Activated naive CD4-positive, alpha-beta T cell treated with anti-CD3 and anti-CD28 coated beads, Interleukin-2, amount 10 ng/mL, durations not matched to agents 7 days and 5 days (primary cell): ENCODE measurements around the gene FNDC10.

Experiments
- CTCF ChIA-PET: fragments of 350-600 bp; sonication (Branson Sonifier 250); formaldehyde crosslinking; loops from one replicate; lab custom pipeline; 2021; ENCODE audit warnings: antibody characterized with exemption; lab: Charles Lee
- DNase-seq: peaks from one replicate; pipeline ENCODE4 v3.0.0-alpha.2; 2020
- H3K27ac Mint-ChIP-seq: one replicate; pipeline ENCODE4 v1.8.0; 2021; ENCODE audit warnings: mild to moderate bottlenecking, moderate library complexity, mixed read lengths
- H3K27me3 Mint-ChIP-seq: one replicate; pipeline ENCODE4 v1.8.0; 2021; ENCODE audit warnings: mild to moderate bottlenecking, mixed read lengths
- H3K36me3 Mint-ChIP-seq: one replicate; pipeline ENCODE4 v1.8.0; 2021; ENCODE audit warnings: mixed read lengths
- H3K4me1 Mint-ChIP-seq: one replicate; pipeline ENCODE4 v1.8.0; 2021; ENCODE audit warnings: mixed read lengths
- H3K4me3 Mint-ChIP-seq: one replicate; pipeline ENCODE4 v1.8.0; 2021; ENCODE audit warnings: mild to moderate bottlenecking, moderate library complexity, mixed read lengths
- H3K9me3 Mint-ChIP-seq: one replicate; pipeline ENCODE4 v1.8.0; 2021; ENCODE audit warnings: mixed read lengths

The FNDC10 gene

DNA sequence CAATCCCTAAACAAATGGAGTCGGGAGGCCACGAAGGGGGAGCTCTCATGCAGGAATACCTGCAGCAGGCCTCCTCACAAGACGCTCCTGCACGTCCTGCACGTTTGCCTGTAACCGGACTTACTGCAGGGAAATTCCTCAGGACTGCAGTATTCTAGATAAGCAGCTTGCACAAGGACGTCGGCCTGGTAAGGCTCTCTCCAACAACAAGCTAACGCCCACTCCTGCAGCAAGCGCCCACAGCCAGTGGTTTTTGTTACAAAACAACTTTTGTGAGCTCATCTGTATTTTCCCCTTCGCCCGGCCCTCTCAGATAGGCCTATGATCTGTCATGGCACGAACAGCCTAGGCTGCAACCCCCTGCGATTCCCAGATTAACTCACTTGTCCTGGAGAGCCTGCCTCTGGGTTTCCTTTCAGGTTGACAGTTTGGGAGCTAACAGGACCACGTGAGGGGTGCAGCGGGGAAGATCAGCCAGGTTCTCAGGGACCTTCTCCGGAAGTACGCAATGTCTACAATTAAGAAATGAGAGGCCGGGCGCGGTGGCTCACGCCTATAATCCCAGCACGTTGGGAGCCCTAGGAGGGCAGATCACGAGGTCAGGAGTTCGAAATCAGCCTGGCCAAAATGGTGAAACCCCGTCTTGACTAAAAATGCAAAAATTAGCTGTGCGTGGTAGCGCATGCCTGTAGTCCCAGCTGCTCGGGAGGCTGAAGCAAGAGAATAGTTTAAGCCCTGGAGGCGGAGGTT is 14.4 kb upstream of the FNDC10 start:
- peak overlapping the region; percentile 98 for H3K27ac Mint-ChIP-seq
- H3K4me1 Mint-ChIP-seq: peaks cover 35% of the 10 kb centered on the region
- H3K9me3 Mint-ChIP-seq: no peaks in the 10 kb centered on the region
- DNase-seq: peak; percentile 68
- peak overlapping the region; percentile 87 for H3K4me3 Mint-ChIP-seq
- no peaks in the 10 kb centered on the region for H3K27me3 Mint-ChIP-seq
- CTCF ChIA-PET: interaction anchor here (0.7 kb wide), 1 partner anchor 11 kb away, joined by 3 read pairs; no protein-coding TSS in a partner anchor
- H3K36me3 Mint-ChIP-seq: peaks cover 19% of the 10 kb centered on the region

DNA sequence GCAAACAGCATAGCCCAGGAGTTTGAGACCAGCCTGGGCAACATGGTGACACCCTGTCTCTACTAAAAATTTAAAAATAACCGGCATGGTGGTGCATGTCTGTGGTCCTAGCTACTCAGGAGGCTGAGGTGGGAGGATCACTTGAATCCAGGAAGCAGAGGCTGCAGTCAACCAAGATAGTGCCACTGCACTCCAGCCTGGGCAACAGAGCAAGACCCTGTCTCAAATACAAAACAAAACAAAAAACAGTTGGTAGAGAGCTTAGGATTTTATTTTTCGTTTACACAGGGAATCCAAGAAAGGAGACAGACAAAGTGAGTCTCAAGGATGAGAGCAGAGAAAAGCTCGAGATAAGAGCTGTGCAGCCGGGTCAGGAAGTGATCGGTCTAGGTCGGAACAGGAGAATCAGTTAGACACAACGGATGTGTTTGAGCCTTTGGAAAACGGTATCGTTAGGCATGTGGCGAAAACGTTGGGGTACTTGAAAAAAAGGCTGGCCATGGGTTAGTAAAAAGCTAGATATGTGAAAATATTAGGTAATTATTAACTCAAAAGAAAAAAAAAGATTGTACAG is 13.7 kb upstream of the FNDC10 start:
- Mint-ChIP-seq H3K27ac (peak overlapping the region; percentile 98), H3K9me3 (no peaks in the 10 kb centered on the region), H3K36me3 (peaks cover 19% of the 10 kb centered on the region), H3K4me1 (peaks cover 35% of the 10 kb centered on the region), H3K4me3 (peak overlapping the region; percentile 87), H3K27me3 (no peaks in the 10 kb centered on the region)
- CTCF ChIA-PET: no interaction called here
- DNase-seq: no peak

DNA sequence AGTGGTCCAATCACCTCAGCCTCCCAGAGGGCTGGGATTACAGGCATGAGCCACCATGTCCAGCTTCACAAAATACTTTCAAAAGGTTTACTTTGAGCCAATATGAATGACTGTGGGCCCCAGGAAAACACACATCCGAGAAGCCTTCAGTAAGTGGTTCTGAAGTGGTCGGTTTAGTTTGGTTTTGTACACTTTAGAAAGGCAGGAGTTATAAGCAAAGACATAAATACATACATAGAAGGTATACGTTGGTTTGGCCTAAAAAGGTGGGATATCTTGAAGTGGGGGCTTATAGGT is 12.1 kb upstream of the FNDC10 start:
- no peak for DNase-seq
- Mint-ChIP-seq H3K36me3 (peaks cover 14% of the 10 kb centered on the region), H3K4me1 (peaks cover 38% of the 10 kb centered on the region), H3K4me3 (no peak overlapping the region), H3K27me3 (no peaks in the 10 kb centered on the region), H3K27ac (peak overlapping the region; percentile 1), H3K9me3 (no peaks in the 10 kb centered on the region)
- CTCF ChIA-PET: no interaction called here

DNA sequence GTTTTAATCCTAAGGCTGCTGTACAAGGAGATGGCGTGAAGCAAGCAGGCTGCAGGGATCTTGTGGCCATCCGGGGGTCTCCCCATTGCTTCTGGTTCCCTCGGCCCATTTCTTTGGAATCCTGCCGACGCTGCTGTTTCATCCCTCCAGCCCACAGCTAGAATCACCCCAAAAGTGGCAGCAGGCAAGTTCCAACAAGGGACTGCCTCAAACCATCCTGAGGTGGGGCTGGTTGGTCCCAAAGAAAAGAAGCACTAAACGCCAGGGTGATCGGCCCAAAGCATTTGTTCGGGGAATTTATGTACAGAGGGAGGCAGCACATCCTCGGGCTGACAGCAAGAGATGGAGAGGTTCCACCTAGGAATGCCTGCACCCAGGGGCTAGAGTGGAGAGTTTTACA is 10.9 kb upstream of the FNDC10 start:
- H3K27me3 Mint-ChIP-seq: no peaks in the 10 kb centered on the region
- DNase-seq: no peak
- H3K36me3 Mint-ChIP-seq: peaks cover 14% of the 10 kb centered on the region
- H3K27ac Mint-ChIP-seq: no peak overlapping the region
- CTCF ChIA-PET: no interaction called here
- peaks cover 36% of the 10 kb centered on the region for H3K4me1 Mint-ChIP-seq
- H3K9me3 Mint-ChIP-seq: no peaks in the 10 kb centered on the region
- no peak overlapping the region for H3K4me3 Mint-ChIP-seq

DNA sequence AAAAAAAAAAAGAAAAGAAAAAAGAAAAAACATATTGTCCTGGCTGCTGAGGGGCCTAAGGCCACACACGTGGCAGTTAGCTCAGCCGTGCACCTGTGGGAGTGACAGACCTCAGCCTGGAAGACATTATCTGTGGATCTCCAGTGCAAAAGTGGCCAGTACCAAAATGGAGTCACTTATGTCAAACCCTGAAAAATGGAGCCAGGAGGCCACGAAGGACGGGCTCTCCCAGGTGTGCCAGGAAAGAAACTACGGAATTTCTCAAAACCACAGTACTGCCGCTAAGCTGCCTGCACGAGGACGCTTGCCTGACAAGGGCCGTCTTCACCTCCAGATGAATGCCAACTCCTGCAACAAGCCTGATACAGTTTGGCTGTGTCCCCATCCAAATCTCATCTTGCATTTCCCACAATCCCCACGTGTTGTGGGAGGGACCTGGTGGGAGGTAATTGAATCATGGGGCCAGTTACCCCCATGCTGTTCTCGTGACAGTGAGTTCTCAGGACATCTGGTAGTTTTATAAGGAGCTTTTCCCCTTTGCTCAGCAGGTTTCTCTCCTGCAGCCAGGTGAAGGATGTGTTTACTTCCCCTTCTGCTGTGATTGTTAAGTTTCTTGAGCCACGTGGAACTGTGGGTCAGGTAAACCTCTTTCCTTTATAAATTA is 10.0 kb upstream of the FNDC10 start:
- Mint-ChIP-seq H3K9me3 (no peaks in the 10 kb centered on the region), H3K36me3 (peaks cover 14% of the 10 kb centered on the region), H3K27me3 (peaks cover 2% of the 10 kb centered on the region), H3K27ac (no peak overlapping the region), H3K4me3 (no peak overlapping the region), H3K4me1 (peaks cover 38% of the 10 kb centered on the region)
- CTCF ChIA-PET: no interaction called here
- no peak for DNase-seq

DNA sequence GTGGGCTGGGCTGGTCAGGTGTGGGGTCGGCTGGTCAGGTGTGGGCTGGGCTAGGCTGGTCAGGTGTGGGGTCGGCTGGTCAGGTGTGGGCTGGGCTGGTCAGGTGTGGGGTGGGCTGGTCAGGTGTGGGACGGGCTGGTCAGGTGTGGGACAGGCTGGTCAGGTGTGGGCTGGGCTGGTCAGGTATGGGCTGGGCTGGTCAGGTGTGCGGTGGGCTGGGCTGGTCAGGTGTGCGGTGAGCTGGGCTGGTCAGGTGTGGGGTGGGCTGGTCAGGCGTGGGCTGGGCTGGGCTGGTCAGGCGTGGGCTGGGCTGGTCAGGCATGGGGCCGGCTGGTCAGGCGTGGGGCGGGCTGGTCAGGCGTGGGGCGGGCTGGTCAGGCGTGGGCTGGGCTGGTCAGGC is 6.3 kb upstream of the FNDC10 start:
- DNase-seq: no peak
- CTCF ChIA-PET: no interaction called here
- no peak overlapping the region for H3K4me3 Mint-ChIP-seq
- no peaks in the 10 kb centered on the region for H3K9me3 Mint-ChIP-seq
- peaks cover 29% of the 10 kb centered on the region for H3K27me3 Mint-ChIP-seq
- no peak overlapping the region for H3K27ac Mint-ChIP-seq
- H3K4me1 Mint-ChIP-seq: peaks cover 22% of the 10 kb centered on the region
- no peaks in the 10 kb centered on the region for H3K36me3 Mint-ChIP-seq

DNA sequence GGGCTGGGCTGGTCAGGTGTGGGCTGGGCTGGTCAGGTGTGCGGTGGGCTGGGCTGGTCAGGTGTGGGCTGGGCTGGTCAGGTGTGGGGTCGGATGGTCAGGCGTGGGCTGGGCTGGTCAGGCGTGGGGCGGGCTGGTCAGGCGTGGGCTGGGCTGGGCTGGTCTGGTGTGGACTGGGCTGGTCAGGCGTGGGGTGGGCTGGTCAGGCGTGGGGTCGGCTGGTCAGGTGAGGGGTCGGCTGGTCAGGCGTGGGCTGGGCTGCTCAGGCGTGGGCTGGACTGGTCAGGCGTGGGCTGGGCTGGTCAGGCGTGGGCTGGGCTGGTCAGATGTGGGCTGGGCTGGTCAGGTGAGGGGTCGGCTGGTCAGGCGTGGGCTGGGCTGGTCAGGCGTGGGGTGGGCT is 5.8 kb upstream of the FNDC10 start:
- no peak overlapping the region for H3K4me3 Mint-ChIP-seq
- peaks cover 34% of the 10 kb centered on the region for H3K27me3 Mint-ChIP-seq
- H3K36me3 Mint-ChIP-seq: no peaks in the 10 kb centered on the region
- no peaks in the 10 kb centered on the region for H3K9me3 Mint-ChIP-seq
- peaks cover 18% of the 10 kb centered on the region for H3K4me1 Mint-ChIP-seq
- no peak for DNase-seq
- CTCF ChIA-PET: no interaction called here
- no peak overlapping the region for H3K27ac Mint-ChIP-seq

DNA sequence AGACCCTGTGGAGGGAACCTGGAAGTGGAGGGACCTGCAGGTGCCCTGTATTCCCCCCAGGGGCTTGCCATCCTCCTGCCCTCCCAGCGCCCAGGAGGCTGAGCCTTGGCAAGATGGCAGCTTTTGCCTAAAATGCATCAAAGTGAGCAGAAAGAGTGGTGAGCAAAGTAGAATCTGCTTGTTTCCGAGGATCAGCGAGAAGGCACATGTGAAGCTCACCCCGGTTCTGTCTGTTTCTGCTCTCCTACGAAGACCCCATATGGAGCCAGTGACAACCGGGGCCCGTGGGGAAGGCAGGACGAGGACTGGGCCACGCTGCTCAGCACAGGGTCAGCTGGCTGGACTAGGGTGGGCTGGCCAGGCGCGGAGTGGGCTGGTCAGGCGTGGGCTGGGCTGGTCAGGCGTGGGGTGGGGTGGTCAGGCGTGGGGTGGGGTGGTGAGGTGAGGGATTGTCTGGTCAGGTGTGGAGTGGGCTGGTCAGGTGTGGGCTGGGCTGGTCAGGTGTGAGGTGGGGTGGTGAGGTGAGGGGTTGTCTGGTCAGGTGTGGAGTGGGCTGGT is 5.2 kb upstream of the FNDC10 start:
- Mint-ChIP-seq H3K27ac (peak overlapping the region; percentile 79), H3K4me1 (peaks cover 18% of the 10 kb centered on the region), H3K36me3 (no peaks in the 10 kb centered on the region), H3K4me3 (no peak overlapping the region), H3K27me3 (peaks cover 39% of the 10 kb centered on the region), H3K9me3 (no peaks in the 10 kb centered on the region)
- CTCF ChIA-PET: no interaction called here
- no peak for DNase-seq

DNA sequence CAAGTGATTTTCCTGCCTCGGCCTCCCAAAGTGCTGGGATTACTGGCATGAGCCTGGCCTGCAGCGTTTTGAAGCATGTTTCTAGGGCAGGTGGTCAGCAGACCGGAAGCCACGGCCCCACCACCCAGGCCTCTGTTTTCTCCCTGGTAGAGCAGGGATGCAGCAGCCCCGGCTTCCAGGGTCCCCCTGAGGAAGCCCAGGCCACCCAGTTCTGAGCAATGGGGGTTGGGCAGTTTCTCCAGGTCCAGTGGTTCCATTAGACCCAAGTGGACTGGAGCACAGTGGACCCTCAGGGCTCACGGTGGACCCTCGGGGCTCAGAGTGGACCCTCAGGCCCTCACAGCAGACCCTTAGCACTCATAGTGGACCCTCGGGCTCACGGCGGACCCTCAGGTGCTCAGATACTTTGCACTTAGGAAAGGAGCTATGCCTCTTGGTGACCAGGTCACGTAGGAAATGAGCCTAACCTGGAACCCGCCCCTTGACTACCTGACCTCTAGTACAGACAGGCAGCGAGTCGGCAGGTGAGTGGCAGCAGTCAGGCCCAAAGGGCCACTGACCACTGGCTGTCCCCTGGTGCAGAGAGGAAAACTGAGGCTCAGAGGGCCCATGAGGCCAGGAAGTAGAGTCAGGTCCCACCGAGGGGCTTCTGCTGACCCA is 4.6 kb upstream of the FNDC10 start:
- no peak for DNase-seq
- Mint-ChIP-seq H3K36me3 (no peaks in the 10 kb centered on the region), H3K4me3 (no peak overlapping the region), H3K27me3 (peaks cover 39% of the 10 kb centered on the region), H3K9me3 (no peaks in the 10 kb centered on the region), H3K27ac (peak overlapping the region; percentile 79), H3K4me1 (peaks cover 18% of the 10 kb centered on the region)
- CTCF ChIA-PET: no interaction called here

DNA sequence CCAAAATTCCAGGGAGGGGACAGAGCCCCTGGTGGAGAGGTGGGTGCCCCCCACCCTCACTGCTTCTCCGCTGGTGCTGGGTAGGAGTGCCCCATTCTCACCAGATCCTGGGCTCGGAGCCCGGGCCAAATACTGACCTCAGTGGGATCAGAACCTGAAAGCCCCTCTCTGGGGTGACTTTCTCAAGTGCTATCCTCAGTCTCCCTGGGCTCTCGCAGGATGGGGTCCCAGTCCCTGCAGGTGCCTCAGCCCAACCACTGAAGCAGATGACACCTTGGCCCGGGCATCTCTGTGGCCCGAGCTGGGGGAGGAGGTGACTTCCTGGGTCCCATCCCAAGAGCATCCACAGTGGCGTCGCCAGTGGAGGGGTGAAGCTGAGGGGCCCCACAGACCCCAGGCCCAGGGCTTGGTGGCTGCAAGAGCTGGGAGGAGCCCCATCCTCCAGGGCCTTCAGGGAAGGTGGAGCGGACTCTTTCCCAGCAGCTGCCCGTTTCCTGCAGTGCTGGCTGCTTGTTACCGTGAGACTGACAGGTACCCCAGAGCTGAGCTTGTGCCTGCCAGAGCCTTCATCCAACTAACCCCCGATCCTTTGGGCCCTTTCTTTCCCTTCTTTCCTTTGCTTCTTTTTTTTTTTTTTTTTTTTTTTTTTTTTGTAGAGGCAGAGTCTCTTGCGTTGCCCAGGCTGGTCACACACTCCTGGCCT is 3.9 kb upstream of the FNDC10 start:
- CTCF ChIA-PET: interaction anchor here (0.9 kb wide), 1 partner anchor 11 kb away, joined by 3 read pairs; no protein-coding TSS in a partner anchor
- H3K4me1 Mint-ChIP-seq: peaks cover 21% of the 10 kb centered on the region
- no peaks in the 10 kb centered on the region for H3K9me3 Mint-ChIP-seq
- H3K27ac Mint-ChIP-seq: no peak overlapping the region
- no peak for DNase-seq
- peaks cover 44% of the 10 kb centered on the region for H3K27me3 Mint-ChIP-seq
- H3K36me3 Mint-ChIP-seq: peaks cover 2% of the 10 kb centered on the region
- H3K4me3 Mint-ChIP-seq: no peak overlapping the region

DNA sequence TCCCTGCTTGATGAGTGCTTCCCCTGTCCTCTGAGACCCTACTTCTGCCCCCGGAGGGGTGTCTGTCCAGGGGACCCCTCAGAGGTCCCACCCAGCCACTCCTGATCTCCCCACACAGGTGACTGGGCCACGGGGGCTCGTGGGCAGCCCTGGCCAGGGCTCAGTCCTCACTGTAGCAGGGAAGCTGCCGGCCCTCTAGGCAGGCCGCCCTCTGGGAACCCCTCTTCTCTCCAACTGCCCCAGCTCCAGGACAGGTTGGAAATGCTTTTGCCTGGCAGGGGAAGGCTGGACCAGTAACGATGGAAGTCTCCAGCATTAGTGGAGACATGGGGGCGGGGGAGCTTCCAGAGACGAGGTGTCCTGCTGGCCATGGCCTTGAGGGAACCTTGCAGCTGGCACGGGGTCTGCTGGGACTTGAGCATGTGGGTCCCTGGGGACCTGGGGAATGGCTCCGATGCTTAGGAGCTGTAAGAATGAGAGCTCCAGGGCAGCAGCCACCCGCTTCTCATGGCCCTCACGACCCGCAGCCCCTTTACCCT is 3.1 kb upstream of the FNDC10 start:
- Mint-ChIP-seq H3K36me3 (peaks cover 2% of the 10 kb centered on the region), H3K4me1 (peaks cover 24% of the 10 kb centered on the region), H3K27me3 (peaks cover 52% of the 10 kb centered on the region), H3K9me3 (no peaks in the 10 kb centered on the region), H3K27ac (peak overlapping the region; percentile 19), H3K4me3 (no peak overlapping the region)
- no peak for DNase-seq
- CTCF ChIA-PET: interaction anchor here (0.9 kb wide), 1 partner anchor 12 kb away, joined by 3 read pairs; no protein-coding TSS in a partner anchor

DNA sequence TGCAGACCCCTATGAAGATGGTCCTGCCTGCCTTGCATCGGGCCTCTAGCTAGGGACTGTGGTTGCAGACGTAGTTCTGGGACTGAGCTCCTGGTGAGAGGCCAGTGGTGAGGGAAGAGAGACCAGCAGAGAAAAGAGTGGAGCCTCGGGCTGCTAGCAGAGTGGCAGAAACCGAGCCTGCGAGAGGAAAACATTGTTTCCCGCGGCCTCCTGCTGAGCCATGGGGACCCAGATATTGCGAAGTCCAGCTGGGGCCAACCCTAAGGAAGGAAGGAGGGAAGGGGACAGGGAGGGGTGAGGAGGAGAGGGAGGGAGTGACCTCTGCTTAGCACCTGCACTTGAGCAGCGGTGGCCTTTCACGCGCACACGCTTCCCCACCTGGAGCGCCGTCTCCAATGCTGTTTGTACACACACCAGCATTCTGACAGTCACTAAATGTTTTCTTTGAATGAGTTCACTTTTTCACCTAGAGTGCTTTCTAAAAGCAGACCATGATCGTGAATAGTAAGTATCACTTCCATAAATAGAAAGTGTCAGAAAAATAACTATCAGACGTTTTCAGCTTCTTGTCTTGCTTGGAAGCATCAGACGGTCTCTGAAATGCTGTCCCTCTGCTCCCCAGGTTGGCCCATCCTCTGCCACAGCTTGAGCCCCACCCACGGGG is 2.5 kb upstream of the FNDC10 start:
- no peak overlapping the region for H3K27ac Mint-ChIP-seq
- peak overlapping the region; percentile 7 for H3K4me3 Mint-ChIP-seq
- CTCF ChIA-PET: no interaction called here

DNA sequence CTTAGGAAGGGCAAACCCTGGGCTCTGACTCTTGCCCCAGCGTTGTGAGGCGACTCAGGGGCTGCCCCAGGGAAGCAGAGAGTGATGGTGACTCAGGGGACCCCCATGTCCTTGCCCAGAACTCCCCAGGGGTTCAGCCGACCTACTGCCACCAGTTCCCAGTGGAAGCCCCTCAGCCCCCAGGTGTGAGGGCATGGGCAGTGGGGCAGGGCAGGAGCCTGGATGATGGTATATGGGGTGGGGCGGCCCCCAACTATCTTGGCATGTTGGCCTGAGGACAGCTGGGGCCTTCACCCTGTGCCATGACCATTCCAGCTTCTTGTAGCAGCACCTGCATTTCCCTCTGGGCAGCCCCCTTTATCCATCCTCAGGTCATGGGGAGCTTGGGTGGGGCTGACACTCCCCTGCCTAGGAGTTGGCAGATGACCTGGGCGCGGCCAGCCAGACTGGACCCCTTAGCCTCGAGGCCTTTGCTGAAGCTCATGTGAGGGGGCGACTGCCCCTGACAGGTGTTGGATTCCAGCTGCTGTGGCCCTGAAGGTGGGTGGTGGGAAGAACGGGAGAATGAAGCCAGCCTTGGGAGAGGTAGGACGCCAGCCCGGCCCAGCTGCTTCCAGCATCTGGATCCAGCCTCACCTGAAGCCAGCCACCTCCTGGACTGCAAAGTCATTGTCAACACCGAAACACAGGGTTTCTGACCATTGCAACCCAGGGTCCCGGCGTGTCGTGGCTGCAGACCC is 1.8 kb upstream of the FNDC10 start:
- H3K9me3 Mint-ChIP-seq: no peaks in the 10 kb centered on the region
- CTCF ChIA-PET: no interaction called here
- H3K27me3 Mint-ChIP-seq: peaks cover 59% of the 10 kb centered on the region
- H3K27ac Mint-ChIP-seq: no peak overlapping the region
- peak overlapping the region; percentile 7 for H3K4me3 Mint-ChIP-seq
- no peak for DNase-seq
- H3K36me3 Mint-ChIP-seq: peaks cover 2% of the 10 kb centered on the region
- peaks cover 15% of the 10 kb centered on the region for H3K4me1 Mint-ChIP-seq

More for the DNA sequence above, 2.5 kb upstream of the FNDC10 start:
- DNase-seq: no peak
- Mint-ChIP-seq H3K36me3 (peaks cover 2% of the 10 kb centered on the region), H3K4me1 (peaks cover 22% of the 10 kb centered on the region), H3K9me3 (no peaks in the 10 kb centered on the region), H3K27me3 (peaks cover 58% of the 10 kb centered on the region)
